ENCODE results near the gene STK40.

- TF ChIP-seq CTCF (conservative IDR thresholded peaks at IDR 0.05; ENCODE audit: low read depth in 2 of 2): no peak
- TF ChIP-seq EZH2 (IDR thresholded peaks at IDR 0.05; ENCODE audit: low read depth, unreplicated experiment): no peak
- no peak for TF ChIP-seq POLR2AphosphoS5 (IDR thresholded peaks at IDR 0.05; ENCODE audit: low read depth)
- no peak for TF ChIP-seq REST (IDR thresholded peaks at IDR 0.05; ENCODE audit: unreplicated experiment)
- no peak for TF ChIP-seq CREB1 (CRISPR knock-in tag; IDR thresholded peaks at IDR 0.05; ENCODE audit: low read depth)
- no peak for TF ChIP-seq STAT1 (IDR thresholded peaks at IDR 0.05; ENCODE audit: unreplicated experiment)
- no peak for TF ChIP-seq EZH2phosphoT487 (IDR thresholded peaks at IDR 0.05; ENCODE audit: unreplicated experiment)
- TF ChIP-seq ZNF114 (CRISPR knock-in tag; IDR thresholded peaks at IDR 0.05): no peak
- TF ChIP-seq ETS1 (IDR thresholded peaks at IDR 0.05): no peak
- TF ChIP-seq JUNB (IDR thresholded peaks at IDR 0.05; ENCODE audit: unreplicated experiment): no peak
- TF ChIP-seq ZNF331 (CRISPR knock-in tag; IDR thresholded peaks at IDR 0.05; ENCODE audit: low read depth): no peak
- TF ChIP-seq ZNF462 (CRISPR knock-in tag; IDR thresholded peaks at IDR 0.05): no peak
These were observed 20.3 kb downstream of the STK40 start for GRCh38 chr1:36365381-36365780.
